ENCODE results near the gene APOBEC3G.

GRCh38 chr22:39098576-39098975, 21.5 kb downstream of the APOBEC3G start:
- TF ChIP-seq, protein P1, sequence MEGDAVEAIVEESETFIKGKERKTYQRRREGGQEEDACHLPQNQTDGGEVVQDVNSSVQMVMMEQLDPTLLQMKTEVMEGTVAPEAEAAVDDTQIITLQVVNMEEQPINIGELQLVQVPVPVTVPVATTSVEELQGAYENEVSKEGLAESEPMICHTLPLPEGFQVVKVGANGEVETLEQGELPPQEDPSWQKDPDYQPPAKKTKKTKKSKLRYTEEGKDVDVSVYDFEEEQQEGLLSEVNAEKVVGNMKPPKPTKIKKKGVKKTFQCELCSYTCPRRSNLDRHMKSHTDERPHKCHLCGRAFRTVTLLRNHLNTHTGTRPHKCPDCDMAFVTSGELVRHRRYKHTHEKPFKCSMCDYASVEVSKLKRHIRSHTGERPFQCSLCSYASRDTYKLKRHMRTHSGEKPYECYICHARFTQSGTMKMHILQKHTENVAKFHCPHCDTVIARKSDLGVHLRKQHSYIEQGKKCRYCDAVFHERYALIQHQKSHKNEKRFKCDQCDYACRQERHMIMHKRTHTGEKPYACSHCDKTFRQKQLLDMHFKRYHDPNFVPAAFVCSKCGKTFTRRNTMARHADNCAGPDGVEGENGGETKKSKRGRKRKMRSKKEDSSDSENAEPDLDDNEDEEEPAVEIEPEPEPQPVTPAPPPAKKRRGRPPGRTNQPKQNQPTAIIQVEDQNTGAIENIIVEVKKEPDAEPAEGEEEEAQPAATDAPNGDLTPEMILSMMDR (IDR thresholded peaks at IDR 0.05) = no peak
- no peak for TF ChIP-seq POLR2A (IDR thresholded peaks at IDR 0.05; ENCODE audit: low read depth)
- no peak for TF ChIP-seq EP300 (IDR thresholded peaks at IDR 0.05)

Data from esophagus muscularis mucosa (tissue), 4 donors.